Astrocyte (in vitro differentiated cells and primary cell): ENCODE measurements around the gene NAT14. TPM values are rescaled to one million over a fixed set of nuclear protein-coding genes. Genes with fewer than 3 reads are reported as not detected.

Source experiments
- DNase-seq: peaks from one replicate; pipeline ENCODE4 v3.0.0-alpha.2; 2010; ENCODE audit warnings: low read depth
- FAIRE-seq: peaks from 2 replicates; lab custom pipeline; 2011; peaks lifted over from hg19 to GRCh38; lab: Jason Lieb, UNC
- H2AFZ ChIP-seq: 2 replicates; pipeline ENCODE4 v1.6.0; 2012; ENCODE audit warnings: low read depth, low read length, inconsistent platforms
- H3K27ac ChIP-seq: 2 replicates; pipeline ENCODE4 v1.5.1; 2011; ENCODE audit warnings: low read depth, low read length, inconsistent platforms
- H3K27me3 ChIP-seq: 2 replicates; pipeline ENCODE4 v1.6.0; 2011; ENCODE audit warnings: low read length, inconsistent platforms; ENCODE audit not compliant: insufficient read depth
- H3K36me3 ChIP-seq: 2 replicates; pipeline ENCODE4 v1.5.1; 2011; ENCODE audit warnings: low read length, inconsistent platforms; ENCODE audit not compliant: insufficient read depth
- H3K4me1 ChIP-seq: 2 replicates; pipeline ENCODE4 v1.5.1; 2011; ENCODE audit warnings: low read length, inconsistent platforms; ENCODE audit not compliant: insufficient read depth
- H3K4me2 ChIP-seq: 2 replicates; pipeline ENCODE4 v1.6.0; 2012; ENCODE audit warnings: low read length, inconsistent platforms
- H3K4me3 ChIP-seq: 2 replicates; pipeline ENCODE4 v1.5.1; 2011; ENCODE audit warnings: low read depth, mild to moderate bottlenecking, low read length, inconsistent platforms; ENCODE audit not compliant: insufficient read depth
- H3K79me2 ChIP-seq: 2 replicates; pipeline ENCODE4 v1.6.0; 2012; ENCODE audit warnings: mild to moderate bottlenecking, low read length, inconsistent platforms; ENCODE audit not compliant: insufficient read depth
- H3K9ac ChIP-seq: 2 replicates; pipeline ENCODE4 v1.6.0; 2012; ENCODE audit warnings: mild to moderate bottlenecking, low read length, inconsistent platforms
- H3K9me3 ChIP-seq: 2 replicates; pipeline ENCODE4 v1.5.1; 2012; ENCODE audit warnings: low read depth, mild to moderate bottlenecking, low read length, inconsistent platforms; ENCODE audit not compliant: insufficient read depth
- H4K20me1 ChIP-seq: 2 replicates; pipeline ENCODE4 v1.6.0; 2012; ENCODE audit warnings: low read length, inconsistent platforms; ENCODE audit not compliant: insufficient read depth
- H3K27ac Mint-ChIP-seq: one replicate; pipeline ENCODE4 v1.8.0; 2021; ENCODE audit warnings: mild to moderate bottlenecking, mixed read lengths; ENCODE audit not compliant: unreplicated experiment
- H3K27me3 Mint-ChIP-seq: one replicate; pipeline ENCODE4 v1.8.0; 2021; ENCODE audit warnings: low read depth, mixed read lengths; ENCODE audit not compliant: unreplicated experiment
- H3K36me3 Mint-ChIP-seq: one replicate; pipeline ENCODE4 v1.8.0; 2021; ENCODE audit warnings: low read depth, mixed read lengths; ENCODE audit not compliant: unreplicated experiment
- H3K4me1 Mint-ChIP-seq: one replicate; pipeline ENCODE4 v1.8.0; 2021; ENCODE audit warnings: low read depth, mixed read lengths; ENCODE audit not compliant: unreplicated experiment
- H3K4me3 Mint-ChIP-seq: one replicate; pipeline ENCODE4 v1.8.0; 2021; ENCODE audit warnings: mild to moderate bottlenecking, moderate library complexity, mixed read lengths; ENCODE audit not compliant: unreplicated experiment
- H3K9me3 Mint-ChIP-seq: one replicate; pipeline ENCODE4 v1.8.0; 2021; ENCODE audit warnings: mild to moderate bottlenecking, mixed read lengths; ENCODE audit not compliant: unreplicated experiment
- EZH2 ChIP-seq: IDR thresholded peaks from 2 replicates; pipeline ENCODE4 v1.6.1; 2012; ENCODE audit warnings: mild to moderate bottlenecking, low read length, inconsistent platforms; ENCODE audit not compliant: insufficient read depth
- total RNA-seq: library from RNA; stranded (reverse); gene quantifications from 2 replicates; pipeline ENCODE4 v1.2.1, GENCODE V29; 2021
- TF ChIP-seq, protein P1 (sequence below): IDR thresholded peaks from 2 replicates; pipeline ENCODE4 v1.5.1; 2011; ENCODE audit warnings: low read depth, mild to moderate bottlenecking, inconsistent platforms, low read length, moderate library complexity; ENCODE audit not compliant: insufficient read depth

Gene NAT14
- total RNA-seq, 1 donor from 2014 or later = 71.2 TPM

- no peaks in the 10 kb centered on the region for H3K27me3 ChIP-seq
- H3K9me3 ChIP-seq = no peaks in the 10 kb centered on the region
- peak overlapping the region; percentile 76 for H3K4me2 ChIP-seq
- Mint-ChIP-seq H3K4me3 (no peak overlapping the region), H3K9me3 (no peaks in the 10 kb centered on the region), H3K36me3 (peaks cover 8% of the 10 kb centered on the region), H3K27me3 (no peaks in the 10 kb centered on the region), H3K4me1 (peaks cover 10% of the 10 kb centered on the region), H3K27ac (no peak overlapping the region)
- no peaks in the 10 kb centered on the region for H4K20me1 ChIP-seq
- no peak for FAIRE-seq
- H3K79me2 ChIP-seq = no peaks in the 10 kb centered on the region
- H3K9ac ChIP-seq = no peak overlapping the region
- peak overlapping the region; percentile 12 for H3K27ac ChIP-seq
- TF ChIP-seq EZH2 = no peak
- TF ChIP-seq, protein P1, sequence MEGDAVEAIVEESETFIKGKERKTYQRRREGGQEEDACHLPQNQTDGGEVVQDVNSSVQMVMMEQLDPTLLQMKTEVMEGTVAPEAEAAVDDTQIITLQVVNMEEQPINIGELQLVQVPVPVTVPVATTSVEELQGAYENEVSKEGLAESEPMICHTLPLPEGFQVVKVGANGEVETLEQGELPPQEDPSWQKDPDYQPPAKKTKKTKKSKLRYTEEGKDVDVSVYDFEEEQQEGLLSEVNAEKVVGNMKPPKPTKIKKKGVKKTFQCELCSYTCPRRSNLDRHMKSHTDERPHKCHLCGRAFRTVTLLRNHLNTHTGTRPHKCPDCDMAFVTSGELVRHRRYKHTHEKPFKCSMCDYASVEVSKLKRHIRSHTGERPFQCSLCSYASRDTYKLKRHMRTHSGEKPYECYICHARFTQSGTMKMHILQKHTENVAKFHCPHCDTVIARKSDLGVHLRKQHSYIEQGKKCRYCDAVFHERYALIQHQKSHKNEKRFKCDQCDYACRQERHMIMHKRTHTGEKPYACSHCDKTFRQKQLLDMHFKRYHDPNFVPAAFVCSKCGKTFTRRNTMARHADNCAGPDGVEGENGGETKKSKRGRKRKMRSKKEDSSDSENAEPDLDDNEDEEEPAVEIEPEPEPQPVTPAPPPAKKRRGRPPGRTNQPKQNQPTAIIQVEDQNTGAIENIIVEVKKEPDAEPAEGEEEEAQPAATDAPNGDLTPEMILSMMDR = no peak
- peak; percentile 24 for DNase-seq
- peaks cover 32% of the 10 kb centered on the region for H3K4me1 ChIP-seq
- H2AFZ ChIP-seq = no peak overlapping the region
- no peaks in the 10 kb centered on the region for H3K36me3 ChIP-seq
- H3K4me3 ChIP-seq = peak overlapping the region; percentile 1
Measured at GRCh38 chr19:55493052-55493644, 8.2 kb downstream of the NAT14 start.

DNA sequence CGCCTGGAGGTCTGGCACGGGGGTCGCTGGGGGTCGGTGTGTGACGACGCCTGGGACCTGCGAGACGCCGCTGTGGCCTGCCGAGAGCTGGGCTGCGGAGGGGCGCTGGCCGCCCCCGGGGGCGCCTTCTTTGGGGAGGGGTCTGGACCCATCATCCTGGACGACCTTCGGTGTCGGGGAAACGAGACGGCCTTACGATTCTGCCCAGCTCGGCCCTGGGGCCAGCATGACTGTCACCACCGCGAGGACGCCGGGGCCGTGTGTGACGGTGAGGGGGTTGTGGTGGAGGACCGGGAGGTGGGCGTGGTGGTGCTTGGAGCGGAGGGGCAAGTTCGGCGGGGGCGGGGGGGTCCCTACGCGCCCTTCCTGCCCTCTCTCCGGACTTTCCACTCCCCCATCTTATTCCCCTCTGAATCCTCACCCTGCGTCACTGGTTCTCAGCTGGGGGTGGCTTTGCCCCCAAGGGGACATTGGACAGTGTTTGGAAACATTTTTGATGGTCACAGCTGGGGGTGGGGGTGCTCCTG is 8.7 kb downstream of the NAT14 start:
- Mint-ChIP-seq H3K4me1 (peaks cover 10% of the 10 kb centered on the region), H3K36me3 (peaks cover 8% of the 10 kb centered on the region), H3K9me3 (no peaks in the 10 kb centered on the region), H3K27ac (no peak overlapping the region), H3K27me3 (no peaks in the 10 kb centered on the region), H3K4me3 (no peak overlapping the region)
- no peaks in the 10 kb centered on the region for H4K20me1 ChIP-seq
- H3K27ac ChIP-seq = peak overlapping the region; percentile 12
- peak overlapping the region; percentile 76 for H3K4me2 ChIP-seq
- no peaks in the 10 kb centered on the region for H3K27me3 ChIP-seq
- FAIRE-seq (no peak), DNase-seq (no peak)
- peak overlapping the region; percentile 46 for H3K9ac ChIP-seq
- H3K4me3 ChIP-seq = peak overlapping the region; percentile 1
- TF ChIP-seq, protein P1 = no peak
- no peak for TF ChIP-seq EZH2
- H3K36me3 ChIP-seq = no peaks in the 10 kb centered on the region
- peak overlapping the region; percentile 53 for H2AFZ ChIP-seq
- no peaks in the 10 kb centered on the region for H3K9me3 ChIP-seq
- H3K79me2 ChIP-seq = no peaks in the 10 kb centered on the region
- peaks cover 28% of the 10 kb centered on the region for H3K4me1 ChIP-seq

- DNase-seq (peak; percentile 31), FAIRE-seq (no peak)
- Histone ChIP-seq H3K36me3 (no peaks in the 10 kb centered on the region), H3K9ac (peak overlapping the region; percentile 46), H3K79me2 (no peaks in the 10 kb centered on the region), H3K27me3 (no peaks in the 10 kb centered on the region), H2AFZ (peak overlapping the region; percentile 53), H3K4me2 (peak overlapping the region; percentile 76), H3K27ac (no peak overlapping the region), H3K9me3 (no peaks in the 10 kb centered on the region), H4K20me1 (no peaks in the 10 kb centered on the region), H3K4me3 (peak overlapping the region; percentile 7), H3K4me1 (peaks cover 24% of the 10 kb centered on the region)
- H3K27me3 Mint-ChIP-seq = peaks cover 4% of the 10 kb centered on the region
- peaks cover 14% of the 10 kb centered on the region for H3K36me3 Mint-ChIP-seq
- no peak overlapping the region for H3K4me3 Mint-ChIP-seq
- TF ChIP-seq, protein P1 = no peak
- TF ChIP-seq EZH2 = no peak
- no peak overlapping the region for H3K27ac Mint-ChIP-seq
- H3K9me3 Mint-ChIP-seq = peaks cover 2% of the 10 kb centered on the region
- H3K4me1 Mint-ChIP-seq = peaks cover 10% of the 10 kb centered on the region
Measured at GRCh38 chr19:55494172-55494761, 9.3 kb downstream of the NAT14 start.
